Bronchial epithelial cell (primary cell): ENCODE measurements around the gene LZTFL1. TPM values are rescaled to one million over a fixed set of nuclear protein-coding genes. Genes with fewer than 3 reads are reported as not detected.

ENCODE experiments used
- DNase-seq: peaks from one replicate; pipeline ENCODE4 v3.0.0-alpha.2; 2010; ENCODE audit warnings: low read depth
- FAIRE-seq: peaks from 2 replicates; lab custom pipeline; 2011; peaks lifted over from hg19 to GRCh38; lab: Jason Lieb, UNC
- H3K27me3 ChIP-seq: 2 replicates; pipeline ENCODE4 v1.5.1; 2011; ENCODE audit warnings: low read length; ENCODE audit not compliant: control insufficient read depth, insufficient read depth
- H3K36me3 ChIP-seq: 2 replicates; pipeline ENCODE4 v1.5.1; 2011; ENCODE audit warnings: low read length; ENCODE audit not compliant: control insufficient read depth, insufficient read depth
- H3K4me3 ChIP-seq: 2 replicates; pipeline ENCODE4 v1.5.1; 2011; ENCODE audit warnings: mild to moderate bottlenecking, low read depth, low read length, control low read depth
- total RNA-seq: library from RNA; depleted of rRNA; stranded (reverse); fragments of >200 nt; gene quantifications from 2 replicates; pipeline ENCODE4 v1.2.1, GENCODE V29; 2014
- TF ChIP-seq, protein P1 (sequence below): IDR thresholded peaks from 2 replicates; pipeline ENCODE4 v1.5.1; 2011; ENCODE audit warnings: mild to moderate bottlenecking, moderate library complexity, low read length, control low read depth, inconsistent platforms; ENCODE audit not compliant: insufficient read depth, severe bottlenecking

LZTFL1 gene
- total RNA-seq, 1 donor from 2014 or later = 7.1 TPM

- peak; percentile 29 for DNase-seq
- TF ChIP-seq, protein P1, sequence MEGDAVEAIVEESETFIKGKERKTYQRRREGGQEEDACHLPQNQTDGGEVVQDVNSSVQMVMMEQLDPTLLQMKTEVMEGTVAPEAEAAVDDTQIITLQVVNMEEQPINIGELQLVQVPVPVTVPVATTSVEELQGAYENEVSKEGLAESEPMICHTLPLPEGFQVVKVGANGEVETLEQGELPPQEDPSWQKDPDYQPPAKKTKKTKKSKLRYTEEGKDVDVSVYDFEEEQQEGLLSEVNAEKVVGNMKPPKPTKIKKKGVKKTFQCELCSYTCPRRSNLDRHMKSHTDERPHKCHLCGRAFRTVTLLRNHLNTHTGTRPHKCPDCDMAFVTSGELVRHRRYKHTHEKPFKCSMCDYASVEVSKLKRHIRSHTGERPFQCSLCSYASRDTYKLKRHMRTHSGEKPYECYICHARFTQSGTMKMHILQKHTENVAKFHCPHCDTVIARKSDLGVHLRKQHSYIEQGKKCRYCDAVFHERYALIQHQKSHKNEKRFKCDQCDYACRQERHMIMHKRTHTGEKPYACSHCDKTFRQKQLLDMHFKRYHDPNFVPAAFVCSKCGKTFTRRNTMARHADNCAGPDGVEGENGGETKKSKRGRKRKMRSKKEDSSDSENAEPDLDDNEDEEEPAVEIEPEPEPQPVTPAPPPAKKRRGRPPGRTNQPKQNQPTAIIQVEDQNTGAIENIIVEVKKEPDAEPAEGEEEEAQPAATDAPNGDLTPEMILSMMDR = peak; percentile 6
- no peak for FAIRE-seq
- Histone ChIP-seq H3K36me3 (no peaks in the 10 kb centered on the region), H3K4me3 (no peak overlapping the region), H3K27me3 (peaks cover 23% of the 10 kb centered on the region)
These were observed 48.3 kb downstream of the LZTFL1 start for GRCh38 chr3:45793482-45794176.

- no peak for FAIRE-seq
- Histone ChIP-seq H3K4me3 (no peak overlapping the region), H3K27me3 (peaks cover 20% of the 10 kb centered on the region), H3K36me3 (no peaks in the 10 kb centered on the region)
- TF ChIP-seq, protein P1 = no peak
- DNase-seq = no peak
These were observed 49.3 kb downstream of the LZTFL1 start for GRCh38 chr3:45792516-45793172.

GRCh38 chr3:45792036-45792435, 49.9 kb downstream of the LZTFL1 start:
- H3K27me3 ChIP-seq = peaks cover 16% of the 10 kb centered on the region
- DNase-seq (no peak), FAIRE-seq (no peak)
- TF ChIP-seq, protein P1 = no peak
- no peak overlapping the region for H3K4me3 ChIP-seq
- no peaks in the 10 kb centered on the region for H3K36me3 ChIP-seq

GRCh38 chr3:45790596-45790995, 51.3 kb downstream of the LZTFL1 start:
- H3K4me3 ChIP-seq = no peak overlapping the region
- DNase-seq = no peak
- no peak for FAIRE-seq
- H3K27me3 ChIP-seq = peaks cover 5% of the 10 kb centered on the region
- TF ChIP-seq, protein P1 = no peak
- H3K36me3 ChIP-seq = no peaks in the 10 kb centered on the region

DNA sequence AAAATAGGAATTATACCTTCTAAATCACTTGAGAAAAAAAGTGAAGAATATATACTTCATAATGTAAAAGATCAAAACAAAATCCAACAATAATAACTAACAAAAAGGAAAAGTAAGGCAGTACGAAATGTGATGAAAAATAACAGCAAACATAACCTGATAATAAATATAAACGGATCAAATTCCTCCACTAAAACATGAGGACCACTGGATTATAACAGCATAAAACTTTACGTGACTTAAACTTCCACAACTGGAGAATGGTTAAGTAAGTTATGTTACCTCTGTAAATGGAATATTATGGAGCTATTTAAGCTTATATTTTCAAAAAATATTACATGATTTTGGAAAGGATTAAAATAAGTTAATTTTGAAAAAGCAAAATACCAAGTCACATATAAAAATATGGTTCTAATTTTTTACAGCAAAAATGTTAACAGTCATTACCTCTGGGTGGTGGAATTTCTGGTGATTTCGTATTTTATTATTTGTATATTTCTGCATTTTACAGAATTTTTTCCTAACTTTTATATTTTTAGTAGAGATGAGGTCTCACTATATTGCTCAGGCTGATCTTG, 52.6 kb downstream of the LZTFL1 start:
- Histone ChIP-seq H3K27me3 (no peaks in the 10 kb centered on the region), H3K36me3 (no peaks in the 10 kb centered on the region), H3K4me3 (no peak overlapping the region)
- no peak for DNase-seq
- FAIRE-seq = no peak
- TF ChIP-seq, protein P1 = no peak
